SW480 (cell line): ENCODE results near the gene CNIH4.
"Not testable (repeated sequence)": the region's sequence is repeated elsewhere in the genome, so short reads cannot be mapped to it uniquely, and the experiment has no call there.

Experiments used
- DNase-seq: peaks from one replicate; pipeline ENCODE4 v3.0.0-alpha.2; 2016; ENCODE audit warnings: low spot score

CNIH4 gene

GRCh38 chr1:224349716-224350115, 7.0 kb upstream of the CNIH4 start:
- DNase-seq, result not testable (repeated sequence)

GRCh38 chr1:224352436-224353085, 4.1 kb upstream of the CNIH4 start:
- DNase-seq, result not testable (repeated sequence)

GRCh38 chr1:224353975-224354925, 2.4 kb upstream of the CNIH4 start:
- no peak for DNase-seq

DNA sequence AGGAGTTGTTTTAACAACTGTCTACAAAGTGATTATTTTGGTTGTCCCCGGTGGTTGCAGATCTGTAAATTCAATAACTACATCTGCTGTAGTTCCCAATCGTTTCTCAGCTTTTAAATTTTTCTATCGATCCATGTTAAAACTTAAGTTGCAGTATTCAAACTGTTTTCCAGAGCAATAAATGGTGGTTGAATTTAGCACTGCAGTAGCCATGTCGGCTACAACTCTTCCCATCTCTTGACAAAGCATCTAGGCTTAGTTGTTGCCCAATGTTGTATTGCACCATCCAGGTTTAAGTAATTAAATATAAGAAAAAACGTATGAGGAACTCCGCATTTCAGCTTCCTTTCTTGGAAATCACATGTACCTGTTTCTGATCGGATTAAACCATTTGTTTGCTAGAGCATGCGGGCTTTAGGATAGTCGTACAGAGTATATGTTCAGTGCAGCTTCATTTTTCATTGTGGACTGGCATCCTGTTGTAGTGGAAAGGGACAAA, 996 bp downstream of the CNIH4 start:
- DNase-seq, result peak; percentile 31

DNA sequence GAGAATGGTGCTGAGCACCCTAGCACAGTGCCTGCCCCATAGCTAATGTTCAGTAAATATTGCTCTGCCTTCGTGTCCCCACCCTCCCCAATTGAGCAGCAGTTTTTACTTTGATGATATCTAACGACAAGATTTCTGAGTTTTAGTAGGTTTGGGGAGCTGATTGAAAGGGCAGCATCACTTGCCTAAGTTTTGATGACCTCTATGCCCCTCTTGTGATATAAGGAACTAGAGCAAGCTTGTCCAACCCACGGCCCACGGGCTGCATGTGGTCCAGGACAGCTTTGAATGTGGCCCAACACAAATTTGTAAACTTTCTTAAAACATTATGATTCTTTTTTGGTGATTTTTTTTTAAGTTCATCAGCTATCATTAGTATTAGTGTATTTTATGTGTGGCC, 1.6 kb downstream of the CNIH4 start:
- DNase-seq, result no peak

- no peak for DNase-seq
Observed at GRCh38 chr1:224359207-224359606, 2.5 kb downstream of the CNIH4 start.

DNA sequence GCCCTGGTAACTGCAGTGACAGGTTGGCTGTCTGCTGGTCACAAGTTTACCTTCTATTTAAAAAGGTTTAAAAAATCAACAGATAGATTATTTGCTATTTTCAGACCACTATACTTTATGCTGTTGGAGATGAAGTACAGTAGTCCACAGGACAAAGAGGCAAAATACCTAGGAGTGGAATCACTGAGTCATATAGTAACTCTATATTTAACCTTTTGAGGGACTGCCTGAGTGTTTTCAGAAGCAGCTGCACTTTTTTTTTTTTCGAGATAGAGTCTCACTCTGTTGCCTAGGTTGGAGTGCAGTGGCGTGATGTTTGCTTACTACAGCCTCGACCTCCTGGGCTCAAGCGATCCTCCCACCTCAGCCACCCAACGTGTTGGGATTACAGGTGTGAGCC, 11.7 kb downstream of the CNIH4 start:
- no peak for DNase-seq

GRCh38 chr1:224373008-224373590, 16.4 kb downstream of the CNIH4 start:
- DNase-seq, result no peak

DNA sequence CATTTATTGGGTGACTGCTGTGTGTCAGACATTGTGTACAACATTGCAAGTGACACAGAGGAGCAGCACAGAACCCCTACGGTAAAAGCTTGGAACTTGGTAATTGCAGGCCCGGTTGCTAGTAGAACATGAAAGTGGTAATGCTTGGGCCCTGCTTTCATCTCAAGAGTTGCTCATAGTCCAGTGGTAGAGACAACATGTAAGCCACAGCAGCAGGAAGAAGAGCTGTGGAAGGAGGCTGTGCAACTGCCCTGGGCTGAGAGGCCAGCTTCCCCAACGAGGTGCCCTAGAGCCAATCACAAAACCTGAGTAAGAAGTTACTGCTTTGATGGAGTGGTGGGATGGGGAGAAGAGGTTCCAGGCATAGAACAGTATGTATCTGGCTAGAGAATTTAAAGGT, 18.4 kb downstream of the CNIH4 start:
- no peak for DNase-seq

- DNase-seq, result no peak
Observed at GRCh38 chr1:224377676-224378006, 21.0 kb downstream of the CNIH4 start.

GRCh38 chr1:224378855-224379631, 22.4 kb downstream of the CNIH4 start:
- no peak for DNase-seq

GRCh38 chr1:224380003-224380402, 23.3 kb downstream of the CNIH4 start:
- DNase-seq, result no peak

- DNase-seq, result no peak
Observed at GRCh38 chr1:224381880-224382548, 25.3 kb downstream of the CNIH4 start.

- no peak for DNase-seq
Observed at GRCh38 chr1:224383218-224383617, 26.5 kb downstream of the CNIH4 start.

GRCh38 chr1:224387302-224387912, 30.7 kb downstream of the CNIH4 start:
- DNase-seq, result no peak

DNA sequence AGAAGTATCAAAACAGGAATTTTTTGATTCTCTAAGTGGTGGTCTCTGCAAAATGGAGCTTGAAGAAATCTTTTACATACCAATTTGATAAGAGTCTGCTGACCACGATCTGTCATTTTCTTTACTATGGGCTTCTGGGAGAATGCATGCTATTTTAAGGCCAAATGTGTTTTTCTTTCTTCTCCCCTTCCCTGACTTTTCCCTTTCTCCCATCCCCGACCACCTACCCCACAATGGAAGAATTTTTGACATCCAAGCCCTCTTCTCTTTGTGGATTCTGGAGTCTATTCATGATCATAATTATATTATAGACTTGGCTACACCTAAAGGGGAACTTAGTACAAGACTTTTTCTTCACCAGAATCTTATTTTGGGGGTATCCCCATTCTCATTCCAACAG, 31.3 kb downstream of the CNIH4 start:
- no peak for DNase-seq

GRCh38 chr1:224390517-224390916, 33.8 kb downstream of the CNIH4 start:
- DNase-seq, result no peak

DNA sequence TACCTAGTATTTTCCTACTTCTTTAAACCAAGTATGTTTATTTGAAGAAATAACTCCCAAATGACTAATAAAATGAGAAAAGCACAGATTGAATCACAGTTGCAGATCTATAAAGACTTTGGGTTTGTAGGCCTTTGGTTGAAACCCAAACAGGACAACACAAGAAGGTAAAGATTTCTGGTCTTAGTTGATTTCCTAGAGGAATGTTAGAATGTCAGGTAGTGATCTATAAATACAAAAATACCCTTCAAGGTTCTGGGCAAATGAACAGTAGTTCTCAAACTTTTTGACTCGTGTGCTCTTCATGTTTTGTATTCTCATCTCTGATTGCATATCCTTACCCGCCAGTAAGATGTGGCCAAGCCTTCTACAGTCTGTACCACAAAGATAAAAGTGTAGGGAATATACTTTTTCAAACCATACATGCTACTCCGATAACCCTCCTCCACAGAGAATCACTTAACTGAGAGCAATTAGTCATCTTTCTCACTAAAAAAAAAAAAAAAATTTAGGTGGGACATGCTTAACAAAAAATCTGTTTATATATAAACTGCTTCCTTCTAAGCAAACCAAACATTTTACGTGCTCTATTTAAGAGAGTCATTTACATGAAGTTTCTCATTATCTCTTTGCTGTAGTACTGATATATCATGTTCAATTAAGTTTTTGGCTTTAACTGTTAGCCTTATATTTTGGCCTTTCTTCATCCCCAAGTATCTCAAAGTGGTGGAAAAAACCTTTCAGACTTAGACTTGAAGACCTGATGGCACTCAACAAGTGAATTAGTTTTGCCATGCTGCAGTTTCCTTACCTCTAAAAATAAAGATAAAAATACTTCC, 36.0 kb downstream of the CNIH4 start:
- DNase-seq, result no peak

DNA sequence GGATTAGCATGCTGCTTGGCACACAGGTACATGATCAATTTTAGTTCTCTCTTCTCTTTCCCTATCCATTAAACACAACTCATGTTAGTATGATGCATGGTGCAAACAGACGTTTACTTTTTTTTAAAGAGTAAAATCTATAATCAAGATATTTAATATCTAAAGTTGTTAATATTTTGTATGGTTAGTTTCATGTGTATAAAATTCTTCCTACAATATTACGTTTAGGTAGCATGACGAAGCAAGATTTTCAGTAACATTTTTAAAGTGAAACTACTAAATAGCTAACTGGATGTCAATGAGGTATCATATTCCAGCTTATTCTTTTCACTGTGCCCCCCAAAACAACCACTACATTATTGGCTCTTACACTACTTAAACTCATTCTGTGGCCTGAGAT, 36.6 kb downstream of the CNIH4 start:
- DNase-seq, result no peak

- DNase-seq, result no peak
Observed at GRCh38 chr1:224399887-224400286, 43.2 kb downstream of the CNIH4 start.
